Posterior vena cava (tissue), 2 donors: Measurements from ENCODE around the gene PTGES3L. TPM values are rescaled to one million over a fixed set of nuclear protein-coding genes. Genes with fewer than 3 reads are reported as not detected.
"Not testable (repeated sequence)": the region's sequence is repeated elsewhere in the genome, so short reads cannot be mapped to it uniquely, and the experiment has no call there.

Experiments used
- DNase-seq: peaks from one replicate; pipeline ENCODE4 v3.0.0-alpha.2; 2020; ENCODE audit warnings: low spot score
- intact Hi-C, 2 donors: fragments of 100-400 bp; cut with DNase I; formaldehyde crosslinking; loops; one replicate each; pipeline versions ENCODE4 v1.14.1 to v1.14.2; 2022 to 2023
- total RNA-seq, 2 donors: library from RNA; stranded (reverse); fragmentation: NEBNext Ultra II Directional; extraction: Animal tissue kit (Norgen Biotek cat#: 25700); gene quantifications; one replicate each; pipeline ENCODE4 v1.2.1, GENCODE V29; 2021
- donor health status: DM: yes; HTN: yes; CAD: no.
- donor health status: DM: yes; HTN: yes; CAD: no.

PTGES3L gene
- total RNA-seq, 2 donors from 2014 or later: 9.9 to 11.2 TPM

DNA sequence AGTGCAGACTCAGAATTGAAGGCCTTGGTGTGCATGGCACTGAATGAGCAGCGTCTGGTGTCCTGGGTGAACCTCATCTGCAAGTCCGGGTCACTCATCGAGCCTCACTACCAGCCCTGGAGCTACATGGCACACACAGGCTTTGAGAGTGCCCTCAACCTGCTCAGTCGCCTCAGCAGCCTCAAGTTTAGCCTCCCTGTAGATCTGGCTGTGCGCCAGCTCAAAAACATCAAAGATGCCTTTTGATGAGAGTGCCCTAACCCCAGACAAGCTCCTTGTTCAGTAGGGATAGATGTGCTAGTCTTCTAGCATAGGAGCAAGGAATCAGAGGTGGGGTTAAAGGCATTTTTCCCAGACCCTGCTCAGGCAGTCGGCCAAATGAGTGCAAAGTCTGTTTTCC is 11.6 kb upstream of the PTGES3L start:
- DNase-seq: no peak

DNA sequence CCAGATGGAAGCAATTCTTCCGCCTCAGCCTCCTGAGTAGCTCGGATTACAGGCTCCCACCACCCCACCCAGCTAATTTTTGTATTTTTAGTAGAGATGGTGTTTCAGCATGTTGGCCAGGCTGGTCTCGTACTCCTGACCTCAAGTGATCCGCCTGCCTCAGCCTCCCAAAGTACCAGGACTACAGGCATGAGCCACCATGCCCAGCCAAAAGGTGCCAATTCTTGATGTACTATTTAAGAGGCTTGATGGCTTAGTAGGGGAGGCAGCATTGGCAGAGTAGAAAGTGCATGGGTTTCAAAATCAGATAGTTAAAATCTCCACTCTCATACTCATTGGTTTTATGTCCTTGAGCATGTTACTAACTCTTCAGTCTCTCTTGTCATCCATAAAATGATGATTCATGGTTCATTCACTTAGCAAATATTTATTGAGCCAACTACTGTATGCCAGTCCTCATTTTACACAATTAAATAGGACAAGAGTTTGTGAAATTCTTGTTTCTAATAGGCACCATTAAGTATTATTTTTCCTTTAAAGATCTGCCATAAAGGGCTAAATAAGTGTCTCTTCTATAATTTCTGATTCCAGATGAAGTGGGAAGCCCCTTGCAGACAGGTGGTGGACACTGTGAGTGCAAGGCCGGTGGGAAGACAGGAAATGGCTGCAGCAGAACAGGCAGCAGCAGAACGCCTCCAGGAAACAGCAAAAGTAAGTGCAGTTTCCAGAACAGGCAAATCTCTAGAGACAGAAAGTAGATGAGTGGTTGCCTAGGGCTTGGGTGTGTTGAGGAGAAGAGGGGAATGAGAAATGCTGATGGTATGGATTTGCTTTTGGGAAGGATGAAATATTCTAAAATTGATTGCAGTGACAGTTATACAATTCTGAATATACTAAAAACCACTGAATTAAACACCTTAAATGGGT is 10.1 kb upstream of the PTGES3L start:
- no peak for DNase-seq
- intact Hi-C loops: no loop called here

More for the DNA sequence above, 11.6 kb upstream of the PTGES3L start:
- intact Hi-C loops: no loop called here

DNA sequence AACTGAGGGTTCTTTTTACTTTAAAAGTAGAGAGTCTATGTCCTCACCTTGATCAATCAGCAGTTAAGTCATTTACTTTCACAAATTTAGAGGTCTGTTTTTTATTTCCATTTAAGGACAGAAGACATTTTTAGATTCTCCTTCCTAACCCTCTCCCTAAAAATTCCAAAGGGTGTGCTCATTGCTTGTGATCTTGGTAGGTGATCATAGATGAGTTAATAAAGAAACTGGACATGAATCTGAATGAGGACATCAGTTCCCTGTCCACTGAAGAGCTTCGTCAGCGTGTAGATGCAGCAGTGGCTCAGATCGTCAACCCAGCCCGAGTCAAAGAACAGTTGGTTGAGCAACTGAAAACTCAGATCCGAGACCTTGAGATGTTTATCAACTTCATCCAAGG is 9.3 kb upstream of the PTGES3L start:
- intact Hi-C loops: no loop called here
- DNase-seq: no peak

DNA sequence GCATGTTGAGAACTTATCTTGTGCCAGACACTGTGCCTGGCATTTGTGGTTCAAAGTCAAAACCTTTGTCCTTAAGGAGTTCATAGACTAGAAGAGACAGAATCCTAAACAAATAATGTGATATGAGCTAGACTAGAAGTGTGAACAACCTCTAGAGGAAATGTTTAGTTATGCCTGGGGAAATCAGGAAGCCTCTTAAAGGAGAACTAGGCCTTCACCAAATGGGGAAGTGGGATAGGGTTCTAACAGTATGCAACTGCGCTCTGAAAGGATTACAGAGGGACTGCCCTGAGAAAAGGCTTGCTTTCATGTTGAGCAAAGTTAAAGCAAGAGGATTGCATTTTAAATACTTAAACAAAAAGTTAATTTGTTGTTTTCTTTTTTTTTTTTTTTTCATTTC is 5.3 kb upstream of the PTGES3L start:
- DNase-seq: no peak

DNA sequence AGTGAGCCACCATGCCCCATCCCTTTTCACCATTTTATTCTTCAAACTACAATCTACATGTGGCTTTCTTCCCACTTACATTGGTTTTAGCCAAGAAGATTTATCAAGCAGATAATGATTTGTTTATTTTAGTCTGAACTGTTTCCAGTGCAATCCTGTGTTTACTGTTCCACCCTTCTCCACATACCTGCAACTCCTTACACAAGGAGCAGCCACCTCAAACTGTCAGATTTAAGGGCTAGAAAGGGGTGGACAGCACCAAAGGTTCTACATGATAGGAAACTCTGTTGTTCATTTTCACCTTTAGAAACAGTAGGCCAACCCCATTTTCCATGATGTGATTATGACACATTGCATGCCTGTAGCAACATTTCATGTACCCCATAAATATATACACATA is 2.4 kb upstream of the PTGES3L start:
- intact Hi-C loops: no loop called here
- no peak for DNase-seq

More for the DNA sequence above, 5.3 kb upstream of the PTGES3L start:
- intact Hi-C loops: no loop called here

DNA sequence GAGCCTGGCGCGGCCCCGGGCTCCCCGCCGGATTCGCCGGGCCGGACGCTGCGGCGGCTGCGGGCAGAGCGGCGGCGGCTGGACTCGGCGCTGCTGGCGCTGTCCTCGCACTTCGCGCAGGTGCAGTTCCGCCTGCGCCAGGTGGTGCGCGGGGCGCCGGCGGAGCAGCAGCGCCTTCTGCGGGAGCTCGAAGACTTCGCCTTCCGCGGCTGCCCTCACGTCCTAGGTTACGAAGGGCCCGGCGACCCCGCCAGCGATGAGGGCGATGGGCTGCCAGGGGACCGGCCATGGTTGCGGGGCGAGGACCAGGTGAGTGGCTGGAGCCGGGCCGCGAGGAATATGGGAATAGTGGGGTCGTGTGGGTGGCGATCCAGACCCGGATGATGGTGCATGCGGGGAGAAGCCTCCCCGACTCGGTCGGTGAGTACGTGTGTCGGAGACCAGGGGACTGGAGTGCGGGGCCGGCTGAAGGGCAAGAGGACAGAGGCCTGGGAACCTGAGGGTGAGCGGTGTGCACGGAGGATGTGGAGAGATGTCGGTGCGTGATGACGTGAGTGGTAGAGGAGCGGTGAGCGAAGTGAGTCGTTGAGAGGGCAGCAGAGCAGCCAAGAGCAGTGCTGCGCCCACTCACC is 1.0 kb upstream of the PTGES3L start:
- intact Hi-C loops: no loop called here
- DNase-seq: peak; percentile 83

DNA sequence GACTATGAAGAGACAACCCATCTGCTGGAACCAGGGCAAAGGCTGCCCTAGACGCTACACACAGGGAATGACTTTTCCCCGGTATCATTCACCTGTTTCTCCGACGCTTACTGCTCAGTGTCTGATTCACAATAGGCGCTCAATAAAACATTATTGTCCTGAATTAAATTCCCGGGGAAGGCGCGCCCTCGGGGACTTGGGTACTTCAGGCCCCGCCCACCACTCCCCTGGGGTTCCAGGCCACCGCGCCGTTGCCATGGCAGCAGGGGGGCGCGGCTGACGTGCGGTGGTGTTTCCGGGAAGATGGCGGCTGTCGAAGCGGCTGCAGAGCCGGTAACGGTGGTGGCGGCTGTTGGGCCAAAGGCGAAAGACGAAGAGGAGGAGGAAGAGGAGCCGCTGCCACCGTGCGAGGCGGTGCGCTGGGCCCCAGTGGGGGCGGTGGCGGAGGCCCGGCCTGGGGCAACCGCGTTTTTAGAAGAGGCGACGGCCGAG is 440 bp upstream of the PTGES3L start, which contains the start of gene RUNDC1:
Gene RUNDC1, plus strand, starts transcription at position 292 of the 492 bp plus-strand sequence. Its CDS starts 12 bp downstream, at position 304.
- DNase-seq: peak; percentile 97
- intact Hi-C loops: no loop called here

DNA sequence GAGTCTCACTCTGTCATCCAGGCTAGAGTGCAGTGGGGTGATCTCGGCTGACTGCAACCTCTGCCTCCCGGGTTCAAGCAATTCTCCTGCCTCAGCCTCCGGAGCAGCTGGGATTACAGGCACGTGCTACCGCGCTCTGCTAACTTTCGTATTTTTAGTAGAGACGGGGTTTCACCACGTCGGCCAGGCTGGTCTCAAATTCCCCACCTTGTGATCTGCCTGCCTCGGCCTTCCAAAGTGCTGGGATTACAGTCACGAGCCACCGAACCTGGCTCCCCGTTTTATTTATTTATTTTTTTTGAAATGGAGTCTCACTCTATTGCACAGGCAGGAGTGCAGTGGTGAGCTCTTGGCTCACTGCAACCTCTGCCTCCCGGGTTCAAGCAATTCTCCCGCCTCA is 4.2 kb downstream of the PTGES3L start:
- DNase-seq, intact Hi-C loops: not testable (repeated sequence)

DNA sequence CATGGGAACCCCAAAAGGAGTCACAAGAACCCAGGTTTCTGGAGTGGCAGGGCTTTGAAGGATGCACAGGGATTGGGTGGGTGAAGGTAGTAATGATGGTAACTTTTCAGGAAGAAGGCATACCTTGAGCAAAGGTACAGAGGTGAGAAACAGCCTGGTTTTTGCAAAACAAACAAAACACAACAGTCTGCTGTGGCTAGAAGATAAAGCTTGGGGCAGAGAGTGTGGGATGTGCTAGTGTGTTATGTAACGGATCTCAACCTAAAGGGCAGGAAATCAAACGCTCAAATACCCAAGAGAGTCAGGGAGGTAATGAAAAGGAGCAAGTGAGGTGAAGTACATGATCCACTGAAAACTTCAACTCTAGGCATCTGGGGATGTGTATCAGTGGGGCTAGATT is 4.6 kb downstream of the PTGES3L start:
- DNase-seq: no peak
- intact Hi-C loops: no loop called here

DNA sequence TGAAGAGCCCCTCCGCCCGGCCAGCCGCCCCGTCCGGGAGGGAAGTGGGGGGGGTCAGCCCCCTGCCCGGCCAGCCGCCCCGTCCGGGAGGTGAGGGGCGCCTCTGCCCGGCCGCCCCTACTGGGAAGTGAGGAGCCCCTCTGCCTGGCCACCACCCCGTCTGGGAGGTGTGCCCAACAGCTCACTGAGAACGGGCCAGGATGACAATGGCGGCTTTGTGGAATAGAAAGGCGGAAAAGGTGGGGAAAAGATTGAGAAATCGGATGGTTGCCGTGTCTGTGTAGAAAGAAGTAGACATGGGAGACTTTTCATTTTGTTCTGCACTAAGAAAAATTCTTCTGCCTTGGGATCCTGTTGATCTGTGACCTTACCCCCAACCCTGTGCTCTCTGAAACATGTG is 6.6 kb downstream of the PTGES3L start:
- intact Hi-C loops: not testable (repeated sequence)

DNA sequence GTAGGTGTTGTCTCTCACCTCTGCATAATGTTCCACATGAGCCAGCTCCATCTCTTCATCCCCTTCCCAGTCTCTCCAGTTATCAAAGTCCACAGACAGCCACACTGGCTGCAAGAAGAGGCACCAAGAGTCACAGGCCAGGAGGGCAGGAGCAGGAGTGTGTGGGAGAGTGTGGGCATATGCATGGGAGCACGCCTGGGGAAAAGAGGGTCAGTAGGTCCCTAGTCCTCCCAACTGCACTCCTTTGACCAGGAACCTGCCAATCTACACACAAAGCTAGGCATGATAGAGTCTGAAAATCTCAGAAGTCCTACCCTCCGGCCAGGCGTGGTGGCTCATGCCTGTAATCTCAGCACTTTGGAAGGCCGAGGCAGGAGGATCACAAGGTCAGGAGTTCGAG is 8.3 kb downstream of the PTGES3L start:
- intact Hi-C loops: no loop called here
- no peak for DNase-seq

More for the DNA sequence above, 6.6 kb downstream of the PTGES3L start:
- DNase-seq: not testable (repeated sequence)

DNA sequence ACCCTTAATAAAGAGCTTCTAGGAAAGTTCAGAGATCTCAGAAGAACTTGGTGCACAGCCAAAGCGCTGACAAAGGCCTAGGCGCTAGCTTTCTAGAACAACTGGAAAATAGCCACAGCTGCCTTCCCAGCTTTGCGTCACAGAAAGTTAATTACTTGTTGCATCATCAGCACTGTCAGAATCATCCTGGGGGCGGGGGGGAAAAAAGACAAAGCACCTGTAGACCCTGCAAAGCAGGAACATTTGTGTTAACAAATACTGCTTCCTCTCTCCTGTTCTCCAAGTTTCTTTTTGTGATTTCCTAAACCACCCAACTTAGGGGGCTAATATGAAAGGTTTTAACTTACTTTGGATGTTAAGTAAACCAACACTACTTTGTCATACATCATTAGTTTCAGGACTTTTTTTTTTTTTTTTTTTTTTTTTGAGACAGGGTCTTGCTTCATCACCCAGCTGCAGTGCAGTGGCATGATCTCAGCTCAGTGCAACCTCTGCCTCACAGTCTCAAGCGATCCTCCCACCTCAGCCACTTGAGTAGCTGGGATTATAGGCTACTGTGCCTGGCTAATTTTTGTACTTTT is 10.8 kb downstream of the PTGES3L start:
- DNase-seq: no peak
- intact Hi-C loops: no loop called here

DNA sequence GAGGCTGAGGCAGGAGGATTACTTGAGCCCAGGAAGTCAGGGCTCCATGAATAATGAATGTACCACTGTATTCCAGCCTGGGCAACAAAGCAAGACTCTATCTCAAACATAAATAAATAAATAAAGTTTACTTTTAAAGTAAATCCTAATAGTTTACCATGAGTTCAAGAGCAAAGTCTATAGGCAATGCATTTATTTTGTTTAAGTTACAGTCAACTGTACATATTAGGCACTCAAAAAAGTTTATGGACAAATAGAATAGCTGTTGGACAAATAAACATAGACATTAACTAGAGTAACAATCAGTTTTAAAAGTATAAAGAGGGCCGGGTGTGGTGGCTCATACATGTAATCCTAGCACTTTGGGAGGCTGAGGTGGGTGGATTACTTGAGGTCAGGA is 12.0 kb downstream of the PTGES3L start:
- DNase-seq: no peak
- intact Hi-C loops: no loop called here

DNA sequence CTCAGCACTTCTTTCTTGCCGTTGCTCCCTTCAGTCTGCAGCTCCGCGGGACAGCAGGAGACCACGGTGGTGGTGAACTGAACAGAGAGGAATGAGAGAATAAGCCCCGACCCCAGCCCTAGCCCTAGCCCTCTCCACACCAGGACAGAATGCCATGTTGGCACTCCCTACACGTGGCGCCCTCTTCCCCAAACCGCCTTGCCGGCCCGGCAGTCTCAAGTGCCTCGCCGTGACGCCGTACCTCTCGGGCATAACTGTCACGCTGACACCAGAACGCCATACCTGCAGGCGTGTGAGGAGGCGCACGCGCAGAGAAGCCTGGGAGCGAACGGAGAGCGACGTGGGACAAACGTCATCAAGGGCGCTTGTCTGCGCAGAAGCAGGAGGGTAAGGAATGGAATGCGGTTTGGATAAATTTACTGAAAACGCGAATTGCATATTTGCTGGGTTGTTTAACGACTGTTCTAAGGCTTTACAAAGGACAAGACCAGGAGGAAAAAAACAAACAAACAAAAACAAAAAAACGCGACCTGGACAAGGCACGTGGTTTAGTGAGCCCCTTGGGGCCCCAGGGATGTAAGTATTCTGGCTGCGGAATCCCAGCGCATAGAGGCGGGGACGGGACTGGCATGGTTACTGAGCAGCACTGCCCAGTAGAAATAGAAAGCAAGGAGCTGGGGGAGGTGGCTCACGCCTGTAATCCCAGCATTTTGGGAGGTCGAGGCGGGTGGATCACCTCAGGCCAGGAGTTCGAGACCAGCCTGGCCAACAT is 15.5 kb downstream of the PTGES3L start, which contains the start of gene AARSD1:
Gene AARSD1, minus strand, starts transcription at position 294 of the 772 bp plus-strand sequence. Its CDS starts 14 bp downstream, at position 280.
- peak; percentile 97 for DNase-seq
- intact Hi-C loops: no loop called here

DNA sequence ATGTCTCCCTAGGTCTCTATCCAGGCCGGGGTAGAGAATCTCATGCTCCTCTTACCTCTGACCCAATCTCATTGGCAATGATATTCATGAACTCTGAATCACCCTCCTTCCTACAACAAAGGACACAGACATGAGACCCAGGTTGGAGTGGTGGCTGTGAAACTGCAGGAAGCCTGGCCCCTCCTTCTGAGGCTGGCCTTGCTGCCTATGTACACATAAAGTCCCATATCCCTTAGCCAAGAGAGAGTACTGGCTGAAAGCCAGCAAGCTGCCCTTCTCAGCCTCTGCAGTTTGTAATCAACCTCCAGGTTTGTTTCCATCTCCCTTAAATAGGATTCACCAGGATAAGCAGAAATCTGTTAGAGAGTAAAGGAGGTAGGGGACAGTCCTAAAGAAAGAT is 26.2 kb downstream of the PTGES3L start:
- DNase-seq: no peak
- intact Hi-C loops: no loop called here

DNA sequence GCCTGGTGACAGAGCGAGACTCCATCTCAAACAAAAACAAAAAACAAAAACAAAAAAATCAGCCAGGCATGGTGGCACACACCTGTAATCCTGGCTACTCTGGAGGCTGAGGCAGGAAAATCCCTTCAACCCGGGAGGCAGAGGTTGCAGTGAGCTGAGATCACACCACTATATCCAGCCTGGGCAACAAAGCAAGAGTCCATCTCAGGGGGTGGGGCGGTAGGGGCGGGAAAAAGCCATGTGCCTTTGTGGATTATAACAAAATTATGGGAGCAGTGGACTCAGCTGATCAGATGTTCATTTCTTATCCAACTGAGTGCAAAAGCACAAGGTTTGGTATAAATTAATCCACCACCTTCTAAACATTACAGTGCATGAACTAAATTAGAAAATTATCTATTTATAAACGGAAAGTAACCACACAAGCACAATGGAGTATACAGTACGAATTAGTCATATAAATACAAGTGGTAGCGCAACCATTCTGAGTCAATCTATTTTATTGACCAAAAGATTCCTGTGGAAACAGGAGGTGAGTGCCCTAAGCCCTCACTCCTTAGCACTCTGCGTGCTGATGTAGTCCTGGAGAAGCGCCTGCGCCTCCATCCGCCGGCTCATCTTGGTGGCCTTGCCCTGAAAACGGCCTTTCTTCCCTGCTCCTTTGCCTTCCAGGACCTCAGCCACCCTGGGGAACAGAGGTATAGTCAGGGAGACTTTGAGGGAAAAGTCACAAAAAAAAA is 29.7 kb downstream of the PTGES3L start:
- peak; percentile 59 for DNase-seq
- intact Hi-C loops: no loop called here

DNA sequence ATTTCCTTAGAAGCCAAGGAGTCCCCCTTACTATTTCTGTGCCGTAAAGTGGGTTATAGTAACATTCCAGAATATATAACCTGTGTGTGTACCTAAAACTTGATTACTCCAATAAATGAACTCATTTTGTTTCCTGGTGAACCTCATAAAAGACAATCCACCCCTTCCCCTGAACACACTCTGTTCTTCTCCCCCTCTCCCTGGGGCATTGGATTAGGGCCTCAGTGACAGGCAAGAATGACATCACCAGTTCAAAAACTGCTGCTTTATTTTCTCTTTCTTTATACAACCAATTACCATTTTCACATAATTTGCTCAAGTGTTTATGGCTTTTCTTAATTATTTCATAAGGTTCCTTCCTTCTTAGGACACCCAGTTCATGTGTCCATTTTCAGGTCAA is 33.1 kb downstream of the PTGES3L start:
- no peak for DNase-seq
- intact Hi-C loops: no loop called here

DNA sequence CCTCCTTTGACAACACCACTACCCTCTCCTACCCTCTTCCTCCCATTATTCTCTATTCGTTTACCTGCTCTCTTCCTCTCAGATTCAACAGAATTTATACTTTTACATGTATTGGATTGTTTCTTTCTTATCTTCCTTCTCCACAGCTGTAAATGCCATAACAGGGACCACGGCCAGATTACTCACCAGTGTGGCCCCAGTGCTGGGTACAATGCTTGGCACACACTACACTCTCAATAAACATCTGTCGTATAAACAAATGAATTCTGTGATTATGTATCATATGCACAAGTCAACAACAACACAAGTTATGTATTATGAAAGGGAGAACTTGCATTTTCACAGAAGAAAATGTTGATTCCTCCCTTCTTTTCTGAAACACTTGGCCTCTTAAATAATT is 35.7 kb downstream of the PTGES3L start:
- DNase-seq: no peak

More for the DNA sequence above, 35.7 kb downstream of the PTGES3L start:
- intact Hi-C loops: no loop called here
